NB4 (cell line): ENCODE measurements around the gene TNFRSF12A.

ENCODE experiments used
- CTCF ChIP-seq: IDR thresholded peaks from one replicate; pipeline ENCODE4 v1.5.1; 2012; ENCODE audit warnings: low read depth, low read length
- MAX ChIP-seq: IDR thresholded peaks from 2 replicates; pipeline ENCODE4 v1.6.1; 2011; ENCODE audit warnings: low read depth, low read length
- MYC ChIP-seq: IDR thresholded peaks from 2 replicates; pipeline ENCODE4 v1.6.1; 2011; ENCODE audit warnings: low read depth, low read length
- POLR2A ChIP-seq: IDR thresholded peaks from 2 replicates; pipeline ENCODE4 v1.6.1; 2011; ENCODE audit warnings: mild to moderate bottlenecking; ENCODE audit not compliant: insufficient read length; ENCODE audit errors: extremely low read depth

GRCh38 chr16:3007059-3007956 is 12.9 kb upstream of the TNFRSF12A start:
- TF ChIP-seq CTCF, result no peak
- TF ChIP-seq POLR2A, result no peak
- TF ChIP-seq MAX, result no peak
- no peak for TF ChIP-seq MYC
